Fibroblast of lung (primary cell): ENCODE results near the gene CMIP.

Experiments
- EZH2 ChIP-seq: IDR thresholded peaks from 2 replicates; pipeline ENCODE4 v1.5.1; 2012; ENCODE audit warnings: low read length, control low read depth, mild to moderate bottlenecking; ENCODE audit errors: missing control alignments
- TF ChIP-seq, protein P1 (sequence below), 2 donors: IDR thresholded peaks in 1 of 2; conservative IDR thresholded peaks in 1 of 2; 1 replicate in 1 of 2; 2 replicates in 1 of 2; pipeline ENCODE4 v1.5.1; 2011 to 2012; ENCODE audit warnings: low read length in 2 of 2, control low read depth in 1 of 2, inconsistent platforms in 1 of 2, low read depth in 1 of 2, mild to moderate bottlenecking in 1 of 2

DNA sequence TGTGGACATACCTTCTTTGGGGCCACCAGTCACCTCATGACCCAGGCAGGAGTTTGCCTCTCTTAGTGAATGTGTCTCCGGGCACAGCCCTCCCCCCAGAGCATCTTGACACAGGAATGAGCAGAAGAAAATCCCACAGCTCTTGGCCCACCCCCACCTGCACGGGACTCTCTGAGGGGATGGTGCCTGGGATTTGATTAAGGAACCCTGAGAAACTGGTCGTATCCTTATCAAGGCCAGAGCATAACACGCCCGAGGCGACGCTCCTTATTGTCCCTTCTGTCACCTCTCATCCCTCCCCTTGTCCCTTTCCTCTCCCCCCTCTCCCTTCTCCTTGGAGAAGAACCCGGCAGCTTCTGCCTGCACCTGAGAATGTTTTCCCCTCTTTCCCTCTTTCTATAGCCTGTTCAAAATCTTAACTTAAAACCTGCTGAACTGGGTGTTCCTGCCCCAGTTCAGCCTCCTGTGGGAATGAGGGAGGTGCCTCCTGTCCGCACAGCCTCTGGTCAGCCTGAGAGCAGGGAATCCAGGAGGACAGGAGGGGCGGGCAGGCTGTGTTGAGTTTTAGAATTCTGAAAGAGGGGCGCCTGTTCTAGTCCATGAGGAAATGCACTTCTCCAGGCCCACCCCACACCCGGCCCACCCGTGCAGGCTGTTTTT, 193.8 kb downstream of the CMIP start:
- TF ChIP-seq, protein P1, sequence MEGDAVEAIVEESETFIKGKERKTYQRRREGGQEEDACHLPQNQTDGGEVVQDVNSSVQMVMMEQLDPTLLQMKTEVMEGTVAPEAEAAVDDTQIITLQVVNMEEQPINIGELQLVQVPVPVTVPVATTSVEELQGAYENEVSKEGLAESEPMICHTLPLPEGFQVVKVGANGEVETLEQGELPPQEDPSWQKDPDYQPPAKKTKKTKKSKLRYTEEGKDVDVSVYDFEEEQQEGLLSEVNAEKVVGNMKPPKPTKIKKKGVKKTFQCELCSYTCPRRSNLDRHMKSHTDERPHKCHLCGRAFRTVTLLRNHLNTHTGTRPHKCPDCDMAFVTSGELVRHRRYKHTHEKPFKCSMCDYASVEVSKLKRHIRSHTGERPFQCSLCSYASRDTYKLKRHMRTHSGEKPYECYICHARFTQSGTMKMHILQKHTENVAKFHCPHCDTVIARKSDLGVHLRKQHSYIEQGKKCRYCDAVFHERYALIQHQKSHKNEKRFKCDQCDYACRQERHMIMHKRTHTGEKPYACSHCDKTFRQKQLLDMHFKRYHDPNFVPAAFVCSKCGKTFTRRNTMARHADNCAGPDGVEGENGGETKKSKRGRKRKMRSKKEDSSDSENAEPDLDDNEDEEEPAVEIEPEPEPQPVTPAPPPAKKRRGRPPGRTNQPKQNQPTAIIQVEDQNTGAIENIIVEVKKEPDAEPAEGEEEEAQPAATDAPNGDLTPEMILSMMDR (conservative IDR thresholded peaks at IDR 0.05 in 1 of 2, IDR thresholded peaks at IDR 0.05 in 1 of 2; ENCODE audit: low read depth in 1 of 2, low read length in 2 of 2), result no peak
- TF ChIP-seq EZH2, result no peak
